ENCODE results near the gene ZFC3H1. TPM values are rescaled to one million over a fixed set of nuclear protein-coding genes. Genes with fewer than 3 reads are reported as not detected.

Gene ZFC3H1
- total and polyA plus RNA-seq, 9 of the 15 experiments (the other 6 are each of a cell fraction or from before 2014, with no cell fraction given), result 14.8 to 80.5 (median 22.1) TPM

DNA sequence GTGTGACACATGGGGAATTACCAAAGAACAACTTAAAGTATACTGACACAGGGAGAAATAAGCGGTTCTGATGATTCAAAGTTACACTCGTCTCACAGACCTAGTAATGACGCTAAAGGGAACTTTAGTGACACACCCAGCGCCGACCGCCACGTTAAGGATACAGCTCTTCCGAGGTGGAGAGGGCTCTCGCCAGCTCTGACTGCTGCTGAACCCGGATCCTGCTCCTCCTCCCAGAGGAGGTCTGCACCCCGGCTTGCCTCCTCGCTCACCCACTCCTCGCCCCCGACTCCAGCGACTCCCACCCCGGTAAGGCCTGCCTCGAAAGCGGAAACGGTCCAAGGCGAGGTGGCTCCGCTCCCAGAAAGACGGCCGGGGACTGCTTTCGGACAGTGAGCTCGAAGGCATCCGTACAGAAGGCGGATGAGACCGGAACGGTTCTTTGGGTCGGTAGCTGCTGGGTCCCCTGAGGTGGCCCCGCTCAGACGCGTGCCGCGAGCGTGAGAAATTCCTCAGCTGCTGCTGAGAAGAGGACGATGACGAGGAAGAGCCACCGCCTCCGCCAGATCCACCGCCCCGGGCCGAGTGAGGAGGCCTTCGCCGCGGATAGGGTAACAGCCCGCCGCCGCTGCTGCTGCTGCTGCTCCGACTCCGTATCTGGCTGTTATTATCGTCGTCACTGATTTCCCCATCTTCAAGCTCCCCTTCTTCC, 643 bp downstream of the ZFC3H1 start (continued):
- TF ChIP-seq JUN (IDR thresholded peaks at IDR 0.05; ENCODE audit: borderline replicate concordance, low read depth, low read length) (no peak), JUN (CRISPR knock-in tag; IDR thresholded peaks at IDR 0.05; ENCODE audit: borderline replicate concordance) (no peak), NFIC (IDR thresholded peaks at IDR 0.05) (no peak), SLC30A9 (CRISPR knock-in tag; IDR thresholded peaks at IDR 0.05) (no peak), FOXJ2 (tag; IDR thresholded peaks at IDR 0.05) (no peak), ZNF695 (CRISPR knock-in tag; IDR thresholded peaks at IDR 0.05) (no peak), WHSC1 (IDR thresholded peaks at IDR 0.05; ENCODE audit: low read length) (no peak), MAFG (tag; conservative IDR thresholded peaks at IDR 0.05) (no peak), DMBX1 (CRISPR knock-in tag; IDR thresholded peaks at IDR 0.05; ENCODE audit: borderline replicate concordance) (no peak), NFE2 (IDR thresholded peaks at IDR 0.05; ENCODE audit: low read depth) (no peak), NONO (IDR thresholded peaks at IDR 0.05; ENCODE audit: low read depth in 2 of 2, low read length in 1 of 2) (no peak), CREM (IDR thresholded peaks at IDR 0.05; ENCODE audit: low read depth) (peak; percentile 64), ZNF311 (CRISPR knock-in tag; IDR thresholded peaks at IDR 0.05) (no peak), SMC3 (conservative IDR thresholded peaks at IDR 0.05; ENCODE audit: insufficient read depth, low read depth, low read length) (no peak), SPI1 (IDR thresholded peaks at IDR 0.05; ENCODE audit: borderline replicate concordance, low read depth, low read length) (0 out of 2 replicates have a peak, but pooled peaks have one; percentile 22)
- TF ChIP-seq, protein P1, sequence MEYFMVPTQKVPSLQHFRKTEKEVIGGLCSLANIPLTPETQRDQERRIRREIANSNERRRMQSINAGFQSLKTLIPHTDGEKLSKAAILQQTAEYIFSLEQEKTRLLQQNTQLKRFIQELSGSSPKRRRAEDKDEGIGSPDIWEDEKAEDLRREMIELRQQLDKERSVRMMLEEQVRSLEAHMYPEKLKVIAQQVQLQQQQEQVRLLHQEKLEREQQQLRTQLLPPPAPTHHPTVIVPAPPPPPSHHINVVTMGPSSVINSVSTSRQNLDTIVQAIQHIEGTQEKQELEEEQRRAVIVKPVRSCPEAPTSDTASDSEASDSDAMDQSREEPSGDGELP (CRISPR knock-in tag; IDR thresholded peaks at IDR 0.05; ENCODE audit: borderline replicate concordance), result peak; percentile 56; the same call in 1 of the 2 replicates
- TF ChIP-seq, protein P2, sequence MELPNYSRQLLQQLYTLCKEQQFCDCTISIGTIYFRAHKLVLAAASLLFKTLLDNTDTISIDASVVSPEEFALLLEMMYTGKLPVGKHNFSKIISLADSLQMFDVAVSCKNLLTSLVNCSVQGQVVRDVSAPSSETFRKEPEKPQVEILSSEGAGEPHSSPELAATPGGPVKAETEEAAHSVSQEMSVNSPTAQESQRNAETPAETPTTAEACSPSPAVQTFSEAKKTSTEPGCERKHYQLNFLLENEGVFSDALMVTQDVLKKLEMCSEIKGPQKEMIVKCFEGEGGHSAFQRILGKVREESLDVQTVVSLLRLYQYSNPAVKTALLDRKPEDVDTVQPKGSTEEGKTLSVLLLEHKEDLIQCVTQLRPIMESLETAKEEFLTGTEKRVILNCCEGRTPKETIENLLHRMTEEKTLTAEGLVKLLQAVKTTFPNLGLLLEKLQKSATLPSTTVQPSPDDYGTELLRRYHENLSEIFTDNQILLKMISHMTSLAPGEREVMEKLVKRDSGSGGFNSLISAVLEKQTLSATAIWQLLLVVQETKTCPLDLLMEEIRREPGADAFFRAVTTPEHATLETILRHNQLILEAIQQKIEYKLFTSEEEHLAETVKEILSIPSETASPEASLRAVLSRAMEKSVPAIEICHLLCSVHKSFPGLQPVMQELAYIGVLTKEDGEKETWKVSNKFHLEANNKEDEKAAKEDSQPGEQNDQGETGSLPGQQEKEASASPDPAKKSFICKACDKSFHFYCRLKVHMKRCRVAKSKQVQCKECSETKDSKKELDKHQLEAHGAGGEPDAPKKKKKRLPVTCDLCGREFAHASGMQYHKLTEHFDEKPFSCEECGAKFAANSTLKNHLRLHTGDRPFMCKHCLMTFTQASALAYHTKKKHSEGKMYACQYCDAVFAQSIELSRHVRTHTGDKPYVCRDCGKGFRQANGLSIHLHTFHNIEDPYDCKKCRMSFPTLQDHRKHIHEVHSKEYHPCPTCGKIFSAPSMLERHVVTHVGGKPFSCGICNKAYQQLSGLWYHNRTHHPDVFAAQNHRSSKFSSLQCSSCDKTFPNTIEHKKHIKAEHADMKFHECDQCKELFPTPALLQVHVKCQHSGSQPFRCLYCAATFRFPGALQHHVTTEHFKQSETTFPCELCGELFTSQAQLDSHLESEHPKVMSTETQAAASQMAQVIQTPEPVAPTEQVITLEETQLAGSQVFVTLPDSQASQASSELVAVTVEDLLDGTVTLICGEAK (IDR thresholded peaks at IDR 0.05), result peak; percentile 9; the same call in 1 of the 2 replicates
- TF ChIP-seq, protein P2 (CRISPR knock-in tag; IDR thresholded peaks at IDR 0.05), result no peak
- TF ChIP-seq, protein P3, sequence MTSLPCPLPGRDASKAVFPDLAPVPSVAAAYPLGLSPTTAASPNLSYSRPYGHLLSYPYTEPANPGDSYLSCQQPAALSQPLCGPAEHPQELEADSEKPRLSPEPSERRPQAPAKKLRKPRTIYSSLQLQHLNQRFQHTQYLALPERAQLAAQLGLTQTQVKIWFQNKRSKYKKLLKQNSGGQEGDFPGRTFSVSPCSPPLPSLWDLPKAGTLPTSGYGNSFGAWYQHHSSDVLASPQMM (CRISPR knock-in tag; IDR thresholded peaks at IDR 0.05), result no peak

Data from K562 (cell line).